HG02759 (cell line): ENCODE measurements around the gene TMEM53.

ENCODE experiments used
- ATAC-seq: cut with Tn5 transposase; IDR thresholded peaks from one replicate; pipeline ENCODE4 v1.9.1; 2021; ENCODE audit warnings: mild to moderate bottlenecking, moderate library complexity; ENCODE audit not compliant: unreplicated experiment

The TMEM53 gene

DNA sequence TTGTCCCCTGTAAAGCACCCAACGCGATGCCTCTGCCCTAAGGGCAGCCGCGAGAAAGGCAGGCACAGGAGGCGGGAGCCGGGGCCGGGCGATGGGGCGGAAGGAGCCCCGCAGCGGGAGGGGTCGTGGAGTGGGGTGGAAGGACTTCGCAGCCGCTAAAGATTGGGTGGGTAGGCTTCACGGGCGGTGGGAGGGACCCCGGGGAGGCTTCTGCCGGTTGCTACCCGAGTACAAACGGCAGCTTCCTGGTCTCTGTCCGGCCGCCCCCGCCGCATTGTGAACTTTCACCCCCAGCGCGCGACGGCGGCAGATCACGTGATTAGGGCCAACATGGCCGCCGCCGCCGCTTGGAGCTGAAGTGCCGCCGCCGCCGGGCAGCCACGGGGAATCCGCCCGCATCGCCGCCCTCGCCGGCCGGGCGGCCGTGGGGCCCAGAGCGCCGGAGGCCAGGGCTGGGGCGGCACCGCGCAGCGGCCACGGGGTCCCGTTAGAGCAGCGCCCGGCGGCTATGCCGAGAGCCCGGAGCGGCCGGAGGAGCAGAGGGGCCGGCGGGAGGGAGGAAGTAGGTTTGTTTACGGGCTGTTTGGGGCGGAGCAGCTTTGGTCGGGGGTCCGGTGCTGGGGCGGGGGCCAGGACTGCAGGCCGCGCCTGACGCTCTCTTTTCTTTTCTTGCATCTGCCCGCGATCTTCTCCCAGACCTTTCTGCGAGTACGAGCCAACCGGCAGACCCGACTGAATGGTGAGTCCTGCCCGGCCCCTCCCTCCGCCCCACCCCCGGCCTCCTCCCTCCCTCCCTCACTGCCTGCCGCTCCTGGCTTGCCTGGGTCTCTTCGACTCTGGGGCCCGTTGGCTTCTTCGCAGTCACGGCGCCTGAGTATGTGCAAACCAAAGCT is 42.4 kb downstream of the TMEM53 start:
- peak; percentile 84 for ATAC-seq

DNA sequence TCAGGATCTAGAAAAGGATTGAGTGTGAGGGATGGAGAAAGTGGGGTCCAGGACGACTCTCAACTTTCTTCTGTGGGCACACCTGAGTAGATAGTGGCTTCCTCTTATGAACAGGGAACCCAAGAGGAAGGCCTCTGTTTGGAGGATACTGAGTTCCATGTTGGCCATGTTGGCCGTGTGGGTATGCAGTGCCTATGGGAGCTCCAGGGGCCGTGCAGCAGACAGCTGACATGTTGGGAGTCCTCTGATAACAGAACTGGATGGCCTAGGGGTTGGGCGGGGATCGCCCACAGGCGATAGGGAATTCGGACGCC is 43.0 kb downstream of the TMEM53 start:
- ATAC-seq, result no peak

DNA sequence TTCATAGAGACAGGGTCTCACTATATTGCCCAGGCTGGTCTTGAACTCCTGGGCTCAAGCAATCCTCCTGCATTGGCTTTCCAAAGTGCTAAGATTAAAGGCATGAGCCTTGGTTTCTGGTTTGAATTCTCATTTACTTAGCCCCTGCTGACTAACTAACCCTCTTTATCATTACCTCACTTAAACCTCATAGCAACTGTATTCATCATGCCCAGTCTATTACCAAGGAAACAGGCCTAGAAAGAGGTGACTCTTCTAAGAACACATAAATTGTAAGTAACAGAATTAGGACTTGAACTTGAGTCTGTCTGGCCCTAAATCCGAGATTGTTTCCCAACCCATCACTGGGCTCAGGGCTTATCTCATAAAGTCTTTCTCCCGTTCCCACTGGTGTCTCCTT is 44.2 kb downstream of the TMEM53 start:
- no peak for ATAC-seq

DNA sequence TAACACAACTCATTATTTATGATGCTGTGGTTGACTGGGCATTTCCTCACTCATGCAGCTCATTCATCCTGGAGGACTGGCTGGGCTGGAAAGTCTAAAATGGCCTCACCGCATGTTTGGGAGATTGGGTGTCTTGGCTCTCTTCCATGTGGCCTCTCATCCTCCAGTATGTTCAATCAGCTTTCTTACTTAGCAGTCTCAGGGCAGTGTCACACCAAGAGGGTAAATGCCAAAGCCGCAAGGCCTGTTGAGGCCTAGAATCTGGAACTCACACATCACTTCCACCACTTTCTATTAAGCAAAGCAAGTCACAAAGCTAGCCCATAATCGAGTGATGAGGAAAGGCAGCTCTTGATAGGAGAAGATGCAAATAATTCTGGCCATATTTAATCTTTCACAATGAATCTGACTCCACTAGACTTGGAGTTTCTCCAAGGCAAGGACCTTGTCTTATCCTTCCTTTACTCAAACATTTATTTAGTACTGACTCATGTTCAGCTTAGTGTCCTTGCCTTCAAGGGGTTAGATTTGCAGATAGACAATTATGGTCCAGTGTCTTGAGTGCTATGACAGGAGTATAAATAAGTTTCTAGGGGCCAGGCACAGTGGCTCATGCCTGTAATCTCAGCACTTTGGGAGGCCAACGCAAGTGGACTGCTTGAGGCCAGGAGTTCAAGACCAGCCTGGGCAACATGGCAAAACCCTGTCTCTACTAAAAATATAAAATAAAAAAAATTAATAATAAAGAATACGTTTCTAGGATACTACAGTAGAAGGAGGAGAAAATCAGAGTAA is 45.1 kb downstream of the TMEM53 start:
- ATAC-seq, result no peak

DNA sequence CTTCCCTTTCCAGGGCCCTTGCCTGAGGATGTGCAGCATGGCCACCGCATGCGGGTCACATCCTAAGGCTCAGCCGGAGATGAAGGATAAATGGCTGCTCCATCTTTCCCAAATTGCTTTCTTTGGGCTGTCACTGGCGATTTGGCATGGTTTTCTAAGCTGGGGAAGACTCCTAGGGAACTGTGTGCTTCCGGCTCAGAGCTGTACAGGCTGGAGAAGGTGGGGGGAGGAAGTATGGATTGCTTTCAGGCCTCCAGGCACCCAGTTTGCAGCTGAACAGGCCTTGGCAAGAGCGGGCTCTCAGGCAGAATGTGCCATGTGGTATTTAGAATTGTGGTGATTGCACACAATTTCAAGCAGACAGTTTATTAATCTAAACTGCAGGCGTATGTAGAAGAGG is 48.9 kb downstream of the TMEM53 start:
- no peak for ATAC-seq

DNA sequence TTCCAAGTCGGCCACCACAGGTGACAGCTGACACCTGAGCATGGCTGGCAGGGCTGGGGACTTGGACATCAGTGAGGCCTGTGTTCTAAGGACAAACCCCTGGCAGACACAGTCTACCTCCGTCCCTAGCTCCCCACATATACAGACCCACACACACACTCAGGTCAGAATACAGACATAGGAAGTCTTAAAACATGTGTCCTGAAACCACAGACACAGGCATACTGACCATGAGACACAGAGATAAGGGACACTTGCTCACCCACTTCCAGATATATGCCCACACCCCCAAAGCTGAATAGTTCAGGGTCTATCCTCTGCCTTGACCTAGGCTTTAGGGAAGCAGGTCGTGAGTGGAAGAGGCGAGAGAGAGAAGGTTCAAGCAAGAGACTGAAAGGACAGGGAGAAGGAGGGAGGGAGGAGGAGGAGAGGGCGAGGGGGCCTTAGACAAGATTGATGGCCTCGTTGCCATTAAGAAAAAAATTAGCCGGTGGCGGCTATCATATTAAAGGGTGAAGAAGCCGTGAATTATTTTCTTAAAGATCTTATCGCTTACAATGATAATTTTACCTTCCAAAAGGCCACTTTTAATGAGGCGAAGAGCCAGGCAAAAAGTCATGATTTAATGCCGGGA is 49.9 kb downstream of the TMEM53 start:
- ATAC-seq, result no peak

DNA sequence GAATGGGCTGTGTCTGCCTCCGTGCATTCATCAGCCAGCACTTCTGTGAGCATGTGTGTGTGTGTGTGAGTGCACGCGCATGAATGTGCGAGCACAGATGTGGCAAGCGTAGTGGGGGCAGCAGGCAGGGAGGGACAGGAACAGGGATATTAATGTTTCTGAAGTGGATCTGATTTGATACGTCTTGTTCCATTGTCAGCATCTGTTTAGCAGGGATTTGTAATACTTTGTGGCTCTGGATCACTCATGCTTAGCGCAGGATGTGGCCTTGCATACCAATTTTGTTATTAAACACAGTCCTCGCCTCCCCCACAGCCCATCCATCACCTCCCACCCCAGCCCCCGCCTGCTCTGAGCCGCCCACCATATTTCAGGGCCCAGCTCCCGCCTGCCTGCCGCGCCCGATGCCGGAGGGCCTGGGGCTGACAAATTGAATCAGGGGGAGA is 52.4 kb downstream of the TMEM53 start:
- ATAC-seq, result no peak

DNA sequence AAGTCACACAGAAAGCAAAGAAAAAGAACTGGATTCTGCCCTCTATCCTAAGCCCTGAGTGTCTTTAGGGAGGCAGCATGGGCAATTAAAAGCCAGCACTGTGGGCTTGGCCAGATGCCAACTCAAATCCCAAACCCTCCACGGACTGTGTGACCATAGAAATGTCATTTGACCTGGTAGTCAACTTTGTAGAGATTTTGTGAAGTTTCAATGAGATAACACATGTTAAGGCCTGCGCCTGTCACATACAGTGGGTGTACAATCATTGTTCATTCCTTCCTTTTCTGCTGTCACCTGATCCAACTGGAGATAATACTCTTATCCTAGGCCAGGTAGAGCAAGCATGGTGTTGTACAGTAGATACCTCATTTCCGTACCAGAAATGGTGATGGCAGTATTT is 54.2 kb downstream of the TMEM53 start:
- ATAC-seq, result no peak

DNA sequence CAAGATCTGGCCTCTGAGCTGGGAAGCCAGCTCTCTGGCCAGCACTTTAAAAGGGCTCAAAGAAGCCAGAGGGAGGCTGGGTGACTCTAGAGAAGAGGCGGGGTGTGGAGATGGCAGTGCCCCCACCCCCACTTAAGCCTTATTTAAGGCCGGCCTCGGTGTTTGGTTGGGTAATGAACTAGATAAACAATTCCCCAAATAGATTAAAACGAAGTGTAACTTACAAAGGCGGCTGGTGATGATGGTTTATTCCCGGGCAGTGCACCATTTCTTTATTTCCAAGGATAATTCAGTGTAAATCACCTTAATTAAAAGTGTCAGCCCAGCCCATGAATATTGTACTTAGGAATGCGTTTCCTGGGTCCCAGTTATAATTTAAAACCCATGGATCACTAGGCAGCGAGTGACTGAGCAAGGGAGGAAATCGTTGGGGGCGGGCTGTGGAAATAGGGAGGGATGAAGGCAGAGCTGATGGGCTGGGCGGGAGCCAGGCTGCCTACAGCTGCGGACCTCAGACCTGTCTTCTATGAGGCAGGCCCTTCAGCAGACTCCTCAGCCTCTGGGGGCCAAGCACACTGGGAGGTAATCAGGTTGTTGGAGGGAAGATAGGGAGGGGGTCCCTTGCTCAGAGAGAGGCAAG is 54.9 kb downstream of the TMEM53 start:
- ATAC-seq, result no peak

DNA sequence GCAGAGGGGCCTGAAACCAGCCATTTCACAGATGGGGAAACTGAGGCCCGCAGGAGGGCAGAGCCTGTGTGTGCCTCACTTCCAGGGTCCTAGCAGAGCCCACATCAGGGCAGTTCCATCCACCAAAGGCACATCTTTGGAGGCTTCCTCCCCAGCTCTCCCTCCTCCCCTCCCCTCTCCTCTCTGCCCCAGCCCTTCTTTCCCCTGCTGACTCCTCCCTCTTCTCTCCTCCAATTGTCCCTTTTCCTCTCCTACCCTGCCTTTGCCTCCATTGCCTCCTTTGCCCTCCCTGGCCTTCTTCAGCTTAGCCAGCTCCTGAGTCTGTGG is 56.6 kb downstream of the TMEM53 start:
- no peak for ATAC-seq

DNA sequence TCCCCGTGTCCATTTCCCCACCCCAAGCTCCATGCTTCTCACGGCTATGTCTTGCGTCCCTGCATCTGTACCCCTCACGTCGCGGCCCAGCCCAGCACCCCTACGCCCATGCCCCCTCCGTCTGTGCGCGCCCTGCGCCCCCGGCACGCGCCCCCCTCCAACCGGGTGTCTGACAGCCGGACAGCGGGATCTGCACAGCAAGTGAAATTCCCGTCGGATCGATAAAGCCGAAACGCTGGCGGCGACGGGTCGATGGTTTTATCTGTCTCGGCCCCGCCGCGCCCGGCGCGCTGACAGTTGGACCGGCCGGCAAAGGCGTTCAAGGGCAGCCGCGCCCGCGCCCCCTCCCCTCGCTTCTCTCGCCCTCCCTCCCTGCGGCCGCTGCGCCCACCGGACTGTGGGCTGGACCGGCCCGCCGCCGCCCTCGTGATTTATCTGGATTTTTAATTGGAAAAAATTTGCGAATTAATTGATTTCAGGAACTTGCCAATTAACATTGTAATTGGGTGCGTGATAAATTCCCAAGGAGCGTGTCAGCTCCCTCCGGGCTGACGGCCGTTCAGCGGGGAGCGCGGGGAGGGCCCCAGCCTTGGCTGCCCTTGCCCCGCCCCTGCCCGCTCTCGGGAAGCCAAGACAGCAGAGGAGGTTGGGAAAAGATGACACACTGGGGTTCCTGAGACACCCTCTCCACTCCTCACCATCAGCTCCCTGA is 57.1 kb downstream of the TMEM53 start:
- no peak for ATAC-seq

DNA sequence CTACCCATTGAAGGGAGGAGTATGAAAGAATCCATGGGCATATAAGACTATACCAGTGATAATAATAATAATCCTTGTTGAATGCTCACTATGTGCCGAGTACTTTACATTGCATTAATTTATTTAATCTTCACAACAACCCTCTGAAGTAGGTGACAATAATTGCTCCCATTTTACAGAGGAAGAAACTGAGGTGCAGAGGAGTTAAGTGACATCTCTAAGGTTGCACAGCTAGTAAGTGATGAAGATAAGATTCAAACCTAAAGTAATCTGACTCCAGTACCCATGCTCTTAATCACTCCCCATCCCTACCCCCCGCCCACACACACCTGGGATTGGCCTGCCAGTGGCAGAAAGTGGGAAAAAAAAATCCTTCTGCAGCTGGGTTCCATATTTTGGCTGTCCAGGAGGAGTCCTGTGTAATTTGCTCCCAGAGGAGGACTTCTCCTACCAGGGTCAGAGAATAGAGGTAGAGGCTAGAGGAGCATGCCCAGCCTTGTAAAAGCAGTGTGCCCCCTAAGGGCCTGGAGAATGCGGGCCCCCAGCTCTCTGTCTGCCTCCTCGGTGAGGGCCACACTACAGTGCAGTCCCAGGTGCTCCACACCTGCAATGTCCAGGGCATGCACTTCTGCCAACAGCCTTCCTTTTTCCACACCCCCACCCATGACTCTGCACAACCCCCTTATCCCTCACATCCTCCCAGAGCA is 57.8 kb downstream of the TMEM53 start:
- no peak for ATAC-seq

DNA sequence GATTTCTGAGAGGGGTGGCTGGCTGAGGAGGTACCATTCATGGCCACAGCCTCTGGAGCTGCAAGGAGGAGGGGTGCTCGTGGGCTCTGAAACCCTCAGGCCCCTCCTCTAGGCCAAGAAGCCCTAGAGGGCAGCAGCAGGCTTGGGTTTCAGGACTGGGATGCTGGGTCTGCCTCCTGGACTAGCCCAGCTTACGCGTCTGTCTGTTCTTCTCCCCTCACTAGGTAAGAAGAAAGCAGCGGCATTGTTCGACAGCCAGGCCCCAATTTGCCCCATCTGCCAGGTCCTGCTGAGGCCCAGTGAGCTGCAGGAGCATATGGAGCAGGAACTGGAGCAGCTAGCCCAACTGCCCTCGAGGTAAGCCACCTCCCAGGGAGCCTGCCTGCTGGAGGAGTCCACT is 60.3 kb downstream of the TMEM53 start:
- no peak for ATAC-seq

DNA sequence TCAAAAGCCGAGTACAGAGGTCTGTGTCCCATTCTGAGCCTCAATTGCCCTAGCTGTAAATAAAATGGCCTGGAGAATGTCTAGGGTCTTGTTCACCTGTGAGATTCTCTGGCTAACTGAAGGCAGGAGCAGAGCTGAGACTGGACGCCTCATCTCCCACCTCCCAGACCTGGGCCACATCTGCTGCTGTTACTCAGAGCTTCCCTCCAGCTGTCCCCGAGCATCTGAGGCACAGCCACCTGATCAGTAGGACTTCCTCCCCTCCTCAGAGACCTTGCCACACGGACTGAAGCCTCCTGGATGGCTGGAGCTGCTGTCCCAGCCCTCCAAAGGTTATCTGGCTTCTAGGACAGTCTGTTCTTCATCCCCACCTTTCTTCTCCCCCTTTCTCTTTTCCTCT is 62.4 kb downstream of the TMEM53 start:
- ATAC-seq, result no peak

DNA sequence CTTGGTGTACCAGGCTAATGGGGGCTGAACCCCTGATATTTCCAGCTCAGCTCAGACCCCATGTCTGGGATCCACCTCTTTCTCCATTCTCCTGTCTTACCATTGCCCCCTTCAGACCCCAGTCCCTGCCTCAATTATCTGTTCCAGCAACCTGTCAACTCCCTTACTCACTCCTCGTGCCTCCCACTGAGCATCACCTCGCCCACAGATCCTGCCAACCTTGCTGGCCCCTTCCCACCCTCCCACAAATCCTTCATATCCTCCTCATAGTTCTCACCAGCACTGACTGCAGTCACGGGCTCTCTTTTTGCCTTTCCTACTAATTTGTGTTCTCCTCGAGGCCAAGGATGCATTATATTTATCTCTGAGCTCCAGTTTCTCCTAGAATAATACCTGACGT is 62.9 kb downstream of the TMEM53 start:
- no peak for ATAC-seq

DNA sequence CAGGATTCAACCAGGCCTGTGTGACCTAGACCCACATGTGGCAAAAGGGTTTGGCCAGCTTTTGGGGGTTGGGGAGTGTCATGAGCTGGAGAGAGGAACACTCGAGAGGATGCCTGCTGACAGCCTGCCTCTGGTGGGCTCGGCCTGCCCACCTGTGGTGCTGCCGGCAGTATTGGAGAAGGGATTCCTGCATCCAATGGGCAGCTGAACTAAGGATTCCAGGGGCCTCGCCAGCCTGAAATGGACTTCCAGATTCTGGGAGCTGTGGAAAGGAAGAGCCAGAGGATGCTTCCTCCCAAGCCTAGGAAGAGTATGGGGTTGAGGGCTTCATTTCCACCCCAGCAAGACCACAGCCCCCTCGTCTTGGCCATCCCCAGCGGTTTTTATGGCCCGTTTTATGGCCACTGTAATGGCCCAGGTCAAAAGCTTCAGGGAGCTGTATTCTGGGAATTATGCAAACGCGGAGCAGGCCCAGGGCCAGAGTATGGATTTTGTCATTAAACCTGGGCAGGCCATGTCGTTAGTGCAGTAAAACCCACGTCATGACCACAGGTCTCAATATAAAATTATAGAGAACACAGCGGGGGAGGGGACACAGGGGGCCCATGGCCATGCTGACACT is 63.6 kb downstream of the TMEM53 start:
- ATAC-seq, result no peak

DNA sequence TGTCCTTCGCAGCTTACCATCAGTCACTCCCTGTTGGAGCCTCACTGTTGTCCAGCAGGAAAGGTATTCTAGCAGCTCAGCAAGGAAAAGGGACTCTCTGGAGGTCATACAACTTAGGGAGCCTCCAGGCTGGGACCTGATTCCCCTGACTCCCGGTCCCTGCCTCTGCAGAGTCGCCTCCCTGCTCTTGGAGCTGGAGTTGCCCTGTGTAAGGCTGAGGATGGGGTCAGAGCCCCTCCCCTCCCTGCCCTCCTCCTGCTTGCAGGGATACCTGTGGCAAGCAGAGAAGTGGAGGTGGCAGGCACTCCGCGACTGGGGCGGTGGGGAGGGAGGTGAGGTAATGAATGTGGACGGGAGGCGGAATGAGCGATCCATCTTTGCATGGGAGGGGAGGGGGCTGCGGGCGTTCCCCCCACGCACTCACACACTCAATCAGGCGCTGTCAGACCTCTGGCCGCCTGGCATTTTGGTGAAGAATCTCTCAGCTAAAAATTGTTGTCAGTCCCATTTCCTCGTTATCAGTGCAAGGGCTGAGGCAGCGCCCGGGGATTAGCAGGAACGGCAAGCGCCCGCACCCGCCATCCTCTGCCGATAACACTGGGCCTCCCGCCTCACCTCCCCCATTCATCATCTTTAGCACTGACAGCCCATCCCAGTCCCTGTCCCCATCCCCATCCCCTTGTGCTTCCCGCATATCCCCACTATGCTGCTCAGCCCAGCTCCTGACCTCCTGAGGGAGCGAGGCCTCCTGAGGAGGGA is 64.3 kb downstream of the TMEM53 start:
- no peak for ATAC-seq

DNA sequence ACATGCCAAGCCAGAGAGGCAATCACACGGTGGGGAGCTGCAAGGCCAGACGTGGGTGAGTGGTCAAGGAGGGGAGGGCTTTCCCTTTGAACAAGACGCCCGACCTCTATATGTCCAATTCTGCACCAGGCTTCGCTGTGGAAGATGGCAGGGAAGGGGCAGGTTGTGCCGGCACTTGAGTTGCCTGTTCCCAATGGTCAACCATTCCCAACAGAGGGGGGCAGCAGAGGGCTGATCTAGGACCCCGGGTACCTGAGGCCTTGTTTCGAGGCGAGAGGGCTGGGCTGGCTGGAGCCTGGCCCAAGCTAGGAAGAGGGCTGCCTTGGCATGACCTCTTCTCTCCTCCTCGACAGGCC is 64.9 kb downstream of the TMEM53 start:
- no peak for ATAC-seq

DNA sequence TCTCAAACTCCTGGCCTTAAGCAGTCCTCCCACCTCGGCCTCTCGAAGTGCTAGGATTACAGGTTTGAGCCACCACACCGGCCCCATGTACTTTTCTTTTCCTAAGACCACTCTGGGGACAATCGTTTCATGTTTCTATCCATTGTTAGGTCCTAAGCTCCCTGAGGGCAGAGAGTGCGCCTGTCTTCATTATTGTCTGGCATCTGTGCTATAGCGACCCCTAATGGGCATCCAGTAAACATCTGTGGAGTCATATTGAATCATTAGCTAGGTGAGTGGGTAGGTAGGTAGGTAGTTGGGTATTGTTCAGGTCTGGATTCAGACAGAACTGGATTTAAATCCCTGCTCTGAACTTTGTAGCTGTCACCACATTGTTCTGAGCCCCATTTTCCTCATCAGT is 66.1 kb downstream of the TMEM53 start:
- ATAC-seq, result no peak
